ENCODE measurements around the gene VPS72. TPM values are rescaled to one million over a fixed set of nuclear protein-coding genes. Genes with fewer than 3 reads are reported as not detected.
A peak's percentile ranks its signal among the peaks of the same experiment; 100 is the strongest.

VPS72 gene
- total and polyA plus RNA-seq, 9 of the 15 experiments (the other 6 are each of a cell fraction or from before 2014, with no cell fraction given): 7.2 to 131 (median 75.7) TPM

- 0 out of 2 replicates have a peak, but pooled peaks have one; percentile 56 for TF ChIP-seq ZBTB33 (CRISPR knock-in tag; IDR thresholded peaks at IDR 0.05)
Observed at GRCh38 chr1:151143057-151143435, 47.0 kb downstream of the VPS72 start (continued).

GRCh38 chr1:151142411-151143056 is 47.5 kb downstream of the VPS72 start:
- ChIA-PET CTCF (ENCODE audit: low intra/inter-chr PET ratio) (no interaction called here), POLR2A (interaction anchor here (0.7 to 1.8 kb wide), 6 partner anchors 13 to 148 kb away, joined by 3 to 5 read pairs (median 4); partner anchors contain the start of genes GABPB2 and LYSMD1)
- Histone ChIP-seq H3K27me3 (ENCODE audit: control insufficient read depth in 2 of 2, insufficient read depth in 2 of 2, low read length in 2 of 2) (no peaks in the 10 kb centered on the region; a peak in 1 of 5 replicates), H3K27ac (ENCODE audit: extremely low read depth, low read depth, low read length) (no peak overlapping the region), H4K20me1 (replicated peaks; ENCODE audit: control insufficient read depth, insufficient read depth, low read length) (peaks cover 6% of the 10 kb centered on the region; the same call in 1 of the 2 replicates), H3K9me3 (replicated peaks; ENCODE audit: control insufficient read depth, insufficient read depth, low read depth, low read length) (no peaks in the 10 kb centered on the region), H3K36me3 (ENCODE audit: control insufficient read depth, insufficient read depth, low read length) (no peaks in the 10 kb centered on the region), H2AFZ (ENCODE audit: low read depth, low read length) (no peak overlapping the region), H3K4me1 (replicated peaks in 1 of 2; ENCODE audit: control insufficient read depth in 2 of 2, insufficient read depth in 2 of 2, low read length in 2 of 2) (peaks cover 16 to 49% of the 10 kb centered on the region in 2 experiments; a peak in 4 of 5 replicates), H3K4me3 (no peak overlapping the region), H3K79me2 (ENCODE audit: control insufficient read depth, insufficient read depth, low read length) (no peaks in the 10 kb centered on the region), H3K9me1 (ENCODE audit: control insufficient read depth, insufficient read depth, low read length) (no peaks in the 10 kb centered on the region), H3K4me2 (ENCODE audit: insufficient read depth, low read length) (no peak overlapping the region), H3K9ac (ENCODE audit: insufficient read depth in 1 of 2, low read depth in 2 of 2, low read length in 2 of 2) (peak overlapping the region in 1 of 2 experiments; percentile 69; a peak in 2 of 4 replicates)
- DNase-seq (ENCODE audit: extremely low read depth in 1 of 4, low spot score in 3 of 4) (peak in 1 of 4 experiments; percentile 31), ATAC-seq (0 out of 3 replicates have a peak, but pooled peaks have one; percentile 1), FAIRE-seq (no peak)
- WGBS (ENCODE audit: insufficient coverage, low coverage, missing lambda C conversion rate): 83% methylated on average over 1 of the region's 5 CpGs
- BruUV-seq (replicated peaks): no TSS peak
- intact Hi-C loops (cut with micrococcal nuclease) (no loop called here), in situ Hi-C loops (cut with MboI) (no loop called here)
- peak; percentile 92 for TF ChIP-seq REST (IDR thresholded peaks at IDR 0.05; ENCODE audit: borderline replicate concordance)
- TF ChIP-seq REST (CRISPR knock-in tag; IDR thresholded peaks at IDR 0.05; ENCODE audit: low read depth): no peak
- TF ChIP-seq EP300 (IDR thresholded peaks at IDR 0.05; ENCODE audit: low read length): no peak
- peak; percentile 71 for TF ChIP-seq PKNOX1 (IDR thresholded peaks at IDR 0.05)

All from K562 (cell line).